Tibial nerve (tissue), 4 donors: ENCODE measurements around the gene FAM117A. TPM values are rescaled to one million over a fixed set of nuclear protein-coding genes. Genes with fewer than 3 reads are reported as not detected.

Source experiments
- DNase-seq, 2 donors: peaks; one replicate each; pipeline ENCODE4 v3.0.0-alpha.2; 2019; ENCODE audit warnings: low spot score in 2 of 2
- H3K27ac ChIP-seq, 4 donors: fragments of 200-600 bp; sonication (generic) in 3 of 4; one replicate each; pipeline ENCODE4 v1.5.1; 2017 to 2019; ENCODE audit warnings: mild to moderate bottlenecking in 1 of 4
- H3K27me3 ChIP-seq, 2 donors: fragments of 200-600 bp; sonication (generic) in 1 of 2; one replicate each; pipeline versions ENCODE4 v1.5.1 to v1.6.0; 2017 to 2019
- H3K36me3 ChIP-seq, 3 donors: fragments of 200-600 bp; sonication (generic); one replicate each; pipeline ENCODE4 v1.5.1; 2018 to 2019
- H3K4me1 ChIP-seq, 4 donors: fragments of 200-600 bp; sonication (generic) in 3 of 4; one replicate each; pipeline ENCODE4 v1.5.1; 2017 to 2019
- H3K4me3 ChIP-seq, 4 donors: fragments of 200-600 bp; sonication (generic) in 3 of 4; one replicate each; pipeline ENCODE4 v1.5.1; 2017 to 2019; ENCODE audit warnings: mild to moderate bottlenecking in 1 of 4, moderate library complexity in 1 of 4
- H3K9me3 ChIP-seq, 4 donors: fragments of 200-600 bp; sonication (generic) in 3 of 4; one replicate each; pipeline ENCODE4 v1.5.1; 2017 to 2019
- EP300 ChIP-seq, 2 donors: sonication (generic); formaldehyde crosslinking; IDR thresholded peaks; one replicate each; pipeline ENCODE4 v1.6.1; 2017; ENCODE audit warnings: antibody characterized with exemption in 2 of 2, mild to moderate bottlenecking in 1 of 2
- POLR2A ChIP-seq, 2 donors: fragments of 450-650 bp; IDR thresholded peaks; one replicate each; pipeline ENCODE4 v1.6.1; 2017; ENCODE audit warnings: antibody characterized with exemption in 2 of 2, mild to moderate bottlenecking in 2 of 2, moderate library complexity in 2 of 2
- WGBS, 2 donors: methylation state at CpG; one replicate each; pipeline ENCODE4 v1.1.5; 2018; 5-methylcytosine and 5-hydroxymethylcytosine counted together
- total RNA-seq, 4 donors: library from RNA; depleted of rRNA; stranded (reverse); fragments of >200 nt; gene quantifications; one replicate each; pipeline ENCODE4 v1.1.0, GENCODE V29; 2016
- TF ChIP-seq, protein P1 (sequence below), 5 experiments: fragments of 200-600 bp in 3 of 5; fragments of 450-650 bp in 2 of 5; sonication (generic) in 3 of 5; IDR thresholded peaks; one replicate each; pipeline ENCODE4 v1.5.1; 2016 to 2019; ENCODE audit warnings: antibody characterized with exemption in 5 of 5, mild to moderate bottlenecking in 3 of 5, moderate library complexity in 2 of 5

The FAM117A gene
- total RNA-seq, 4 donors from 2014 or later, result 12.9 to 23.1 (median 18.3) TPM

DNA sequence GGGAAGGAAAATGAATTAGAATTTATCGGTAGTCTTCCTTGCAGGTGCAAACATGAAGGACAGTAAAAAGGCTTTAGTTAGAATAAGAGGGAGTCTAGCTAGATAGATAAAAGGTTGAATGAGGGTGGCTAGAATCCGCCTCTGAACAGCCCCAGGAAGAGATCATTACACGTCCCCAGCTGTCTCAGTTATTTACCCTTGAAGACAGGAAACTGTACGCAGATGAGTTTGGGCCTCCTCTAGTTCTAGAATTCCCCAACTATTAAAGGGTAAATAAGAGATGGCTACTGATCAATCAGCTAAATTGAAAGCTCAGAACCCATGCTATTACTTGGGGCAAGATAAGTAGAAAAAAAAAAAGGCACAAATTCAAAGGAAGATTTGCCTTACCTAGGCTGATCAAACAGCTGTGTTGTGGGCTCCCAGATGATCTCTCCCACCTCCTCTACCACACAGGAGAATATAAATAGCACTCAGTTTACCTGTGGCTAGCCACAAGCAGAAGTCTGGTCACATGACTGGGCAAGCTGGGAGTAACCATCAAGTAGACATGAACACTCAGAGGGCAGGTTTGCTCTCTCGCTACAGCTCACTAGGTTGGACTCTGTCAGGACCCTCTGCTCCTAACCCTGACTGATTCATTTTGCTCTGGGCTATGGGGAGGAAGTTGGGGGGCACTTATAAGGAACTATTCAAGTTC is 17.0 kb downstream of the FAM117A start:
- no peaks in the 10 kb centered on the region for H3K27me3 ChIP-seq
- TF ChIP-seq POLR2A (IDR thresholded peaks at IDR 0.05), result no peak
- TF ChIP-seq, protein P1, sequence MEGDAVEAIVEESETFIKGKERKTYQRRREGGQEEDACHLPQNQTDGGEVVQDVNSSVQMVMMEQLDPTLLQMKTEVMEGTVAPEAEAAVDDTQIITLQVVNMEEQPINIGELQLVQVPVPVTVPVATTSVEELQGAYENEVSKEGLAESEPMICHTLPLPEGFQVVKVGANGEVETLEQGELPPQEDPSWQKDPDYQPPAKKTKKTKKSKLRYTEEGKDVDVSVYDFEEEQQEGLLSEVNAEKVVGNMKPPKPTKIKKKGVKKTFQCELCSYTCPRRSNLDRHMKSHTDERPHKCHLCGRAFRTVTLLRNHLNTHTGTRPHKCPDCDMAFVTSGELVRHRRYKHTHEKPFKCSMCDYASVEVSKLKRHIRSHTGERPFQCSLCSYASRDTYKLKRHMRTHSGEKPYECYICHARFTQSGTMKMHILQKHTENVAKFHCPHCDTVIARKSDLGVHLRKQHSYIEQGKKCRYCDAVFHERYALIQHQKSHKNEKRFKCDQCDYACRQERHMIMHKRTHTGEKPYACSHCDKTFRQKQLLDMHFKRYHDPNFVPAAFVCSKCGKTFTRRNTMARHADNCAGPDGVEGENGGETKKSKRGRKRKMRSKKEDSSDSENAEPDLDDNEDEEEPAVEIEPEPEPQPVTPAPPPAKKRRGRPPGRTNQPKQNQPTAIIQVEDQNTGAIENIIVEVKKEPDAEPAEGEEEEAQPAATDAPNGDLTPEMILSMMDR (IDR thresholded peaks at IDR 0.05), result no peak
- no peak for TF ChIP-seq EP300 (IDR thresholded peaks at IDR 0.05)
- WGBS, 2 donors, result 75 to 83% methylated on average over 5 of the region's 5 CpGs
- peaks cover 0 to 41% (median 16%) of the 10 kb centered on the region in 4 donors for H3K4me1 ChIP-seq
- DNase-seq, result no peak
- peak overlapping the region in 1 of 4 donors; percentile 71 for H3K27ac ChIP-seq
- no peaks in the 10 kb centered on the region for H3K9me3 ChIP-seq
- H3K4me3 ChIP-seq, result peak overlapping the region in 1 of 4 donors; percentile 0
- no peaks in the 10 kb centered on the region for H3K36me3 ChIP-seq

DNA sequence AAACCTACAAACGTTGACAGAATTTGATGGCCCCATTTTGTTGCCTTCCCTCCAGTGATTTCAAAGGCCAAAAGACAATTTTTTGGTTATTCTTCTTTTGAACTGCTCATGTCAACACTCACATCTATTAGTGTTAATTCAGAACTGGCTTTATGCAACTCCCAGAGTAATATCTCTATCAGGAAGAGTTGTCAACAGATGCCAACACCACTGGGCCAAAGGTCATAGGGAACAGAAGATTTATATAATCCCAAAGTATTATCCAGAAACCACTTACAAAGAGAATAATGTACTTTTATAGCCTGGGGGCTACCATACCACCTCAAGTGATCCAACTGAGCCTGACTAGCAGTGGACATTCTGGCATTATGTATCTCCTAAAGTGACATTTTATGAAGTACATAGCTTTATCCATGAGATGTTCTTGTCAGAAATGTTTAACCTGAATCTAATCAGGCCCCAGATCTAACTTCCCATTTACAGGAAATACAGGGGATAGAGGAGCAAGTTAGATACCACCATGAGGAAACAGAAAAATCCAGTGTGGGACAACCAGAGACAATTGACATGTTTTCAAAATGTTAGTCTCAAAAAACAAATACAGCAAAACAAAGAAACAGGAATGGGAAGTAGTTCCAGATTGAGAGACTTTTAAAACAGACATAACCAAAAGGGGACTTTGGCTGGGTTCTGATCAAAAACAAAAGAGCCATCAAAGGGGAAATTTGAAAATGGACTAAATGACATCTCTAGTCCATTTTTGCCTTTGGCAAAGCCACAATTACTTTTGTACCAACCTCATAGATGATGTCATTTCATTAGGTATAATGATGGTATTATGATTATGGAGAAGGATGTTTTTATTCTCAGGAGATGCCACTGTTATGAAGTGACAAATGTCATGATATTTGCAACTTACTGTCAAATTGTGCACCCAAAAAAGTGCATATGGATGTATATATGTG is 18.5 kb downstream of the FAM117A start:
- no peak overlapping the region for H3K27ac ChIP-seq
- peaks cover 0 to 56% (median 26%) of the 10 kb centered on the region in 4 donors for H3K4me1 ChIP-seq
- no peaks in the 10 kb centered on the region for H3K27me3 ChIP-seq
- WGBS, 2 donors, result 64 to 82% methylated on average over 1 of the region's 1 CpG
- no peak for DNase-seq
- no peak for TF ChIP-seq POLR2A (IDR thresholded peaks at IDR 0.05)
- TF ChIP-seq, protein P1 (IDR thresholded peaks at IDR 0.05), result no peak
- no peak overlapping the region for H3K4me3 ChIP-seq
- no peaks in the 10 kb centered on the region for H3K36me3 ChIP-seq
- H3K9me3 ChIP-seq, result no peaks in the 10 kb centered on the region

DNA sequence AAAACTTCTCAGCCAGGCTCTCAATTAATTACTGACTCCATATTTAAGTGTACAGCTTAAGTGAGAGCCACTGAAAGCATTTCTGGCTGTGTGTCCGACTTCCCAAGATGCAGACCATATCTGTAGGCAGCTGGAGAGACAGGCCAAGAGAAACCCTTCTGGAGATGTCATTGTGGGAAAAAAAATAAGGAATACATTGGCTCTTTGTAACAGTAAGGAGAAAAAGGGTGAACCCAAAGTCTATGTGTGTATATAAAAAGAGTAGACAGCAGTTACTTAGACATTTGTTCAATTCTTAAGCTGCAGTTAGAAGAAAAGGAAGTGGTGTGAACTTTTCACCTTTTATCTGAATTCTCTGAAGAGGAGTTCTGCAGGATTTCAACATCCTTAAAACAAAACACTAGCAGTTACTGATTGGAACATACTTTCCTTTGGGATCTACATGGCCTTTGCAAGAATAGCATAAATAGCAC is 21.7 kb downstream of the FAM117A start:
- Histone ChIP-seq H3K36me3 (no peaks in the 10 kb centered on the region), H3K27me3 (no peaks in the 10 kb centered on the region), H3K4me3 (no peak overlapping the region), H3K27ac (peak overlapping the region in 3 of 4 donors; percentile 56 to 80 (median 73)), H3K9me3 (no peaks in the 10 kb centered on the region), H3K4me1 (peaks cover 0 to 60% (median 39%) of the 10 kb centered on the region in 4 donors)
- no peak for DNase-seq
- TF ChIP-seq POLR2A (IDR thresholded peaks at IDR 0.05) (no peak), EP300 (IDR thresholded peaks at IDR 0.05) (peak in 1 of 2 donors; percentile 43)
- WGBS, 2 donors, result 18 to 19% methylated on average over 1 of the region's 1 CpG

DNA sequence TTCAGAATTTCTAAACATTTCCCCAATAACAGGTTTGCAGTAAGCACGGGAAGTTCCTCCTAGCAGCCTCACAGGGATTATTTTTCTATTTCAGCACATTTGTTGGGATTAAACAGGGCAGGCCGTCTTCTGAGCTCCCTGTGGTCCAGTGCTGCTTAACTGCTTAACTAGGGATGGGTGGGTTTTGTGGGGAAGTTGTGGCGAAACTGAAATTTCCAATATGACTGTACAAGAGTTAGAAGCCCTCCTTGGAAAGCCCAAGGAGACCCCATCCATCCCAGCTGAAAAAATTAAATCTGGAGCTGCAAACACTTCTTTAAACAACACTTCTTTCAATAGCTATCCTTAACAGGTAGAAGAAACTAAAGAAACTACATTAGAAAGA is 22.2 kb downstream of the FAM117A start:
- H3K4me1 ChIP-seq, result peaks cover 0 to 58% (median 39%) of the 10 kb centered on the region in 4 donors
- 42 to 53% methylated on average over 3 of the region's 3 CpGs for WGBS, 2 donors
- TF ChIP-seq EP300 (IDR thresholded peaks at IDR 0.05) (no peak), POLR2A (IDR thresholded peaks at IDR 0.05) (no peak)
- TF ChIP-seq, protein P1 (IDR thresholded peaks at IDR 0.05), result no peak

DNA sequence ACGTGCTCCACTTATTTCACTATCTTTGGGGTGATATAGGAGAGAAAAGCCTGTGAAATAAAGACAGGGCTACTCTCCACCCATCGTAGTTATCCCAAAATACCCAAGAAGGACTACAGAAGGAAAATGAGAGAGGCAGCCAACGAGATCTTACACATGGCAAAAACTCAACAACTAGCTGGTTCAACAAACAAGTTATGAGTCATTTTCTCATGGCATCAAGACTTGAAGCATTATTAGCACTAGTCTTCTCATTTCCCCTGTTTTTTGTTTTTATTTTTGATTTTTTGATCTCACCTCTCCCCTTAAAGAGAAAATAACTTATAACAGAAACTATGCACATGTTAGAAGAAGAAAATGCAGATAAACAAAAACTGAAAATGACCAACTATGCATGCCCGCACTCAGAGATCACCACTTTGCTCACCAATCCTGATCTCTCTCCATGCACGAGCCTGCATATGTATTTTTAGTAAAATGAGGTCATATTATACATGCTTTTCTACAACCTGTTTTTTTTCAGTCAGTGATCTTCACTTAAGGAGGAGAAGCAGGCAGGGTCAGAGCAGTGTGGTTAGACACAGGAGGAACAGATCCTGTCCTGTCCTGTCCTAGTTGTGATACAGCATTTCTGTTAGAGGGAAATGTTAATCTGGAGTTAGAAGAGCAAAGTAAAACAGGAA is 22.8 kb downstream of the FAM117A start:
- no peaks in the 10 kb centered on the region for H3K9me3 ChIP-seq
- H3K27me3 ChIP-seq, result no peaks in the 10 kb centered on the region
- no peak overlapping the region for H3K4me3 ChIP-seq
- peaks cover 0 to 58% (median 39%) of the 10 kb centered on the region in 4 donors for H3K4me1 ChIP-seq
- no peak for DNase-seq
- H3K27ac ChIP-seq, result peak overlapping the region in 3 of 4 donors; percentile 56 to 80 (median 73)
- TF ChIP-seq POLR2A (IDR thresholded peaks at IDR 0.05), result no peak
- TF ChIP-seq EP300 (IDR thresholded peaks at IDR 0.05), result no peak
- TF ChIP-seq, protein P1 (IDR thresholded peaks at IDR 0.05), result no peak
- H3K36me3 ChIP-seq, result no peaks in the 10 kb centered on the region
- 49 to 52% methylated on average over 5 of the region's 5 CpGs for WGBS, 2 donors

More for the DNA sequence above, 22.2 kb downstream of the FAM117A start:
- Histone ChIP-seq H3K27ac (peak overlapping the region in 3 of 4 donors; percentile 56 to 80 (median 73)), H3K4me3 (no peak overlapping the region), H3K27me3 (no peaks in the 10 kb centered on the region), H3K36me3 (no peaks in the 10 kb centered on the region), H3K9me3 (no peaks in the 10 kb centered on the region)
- no peak for DNase-seq
